HL-60 (cell line): ENCODE results near the gene ZNF518A.

Source experiments
- GABPA ChIP-seq: IDR thresholded peaks from 2 replicates; pipeline ENCODE4 v1.6.1; 2012; ENCODE audit warnings: low read depth
- POLR2AphosphoS5 ChIP-seq: IDR thresholded peaks from 2 replicates; pipeline ENCODE4 v1.6.1; 2012; ENCODE audit warnings: low read depth
- SPI1 ChIP-seq: IDR thresholded peaks from 2 replicates; pipeline ENCODE4 v1.6.1; 2012; ENCODE audit warnings: low read depth, mild to moderate bottlenecking, borderline replicate concordance
- TF ChIP-seq, protein P1 (sequence below): IDR thresholded peaks from one replicate; pipeline ENCODE4 v1.5.1; 2011; ENCODE audit warnings: low read length, control low read depth, inconsistent platforms; ENCODE audit not compliant: insufficient read depth
- TF ChIP-seq, protein P2 (sequence below): IDR thresholded peaks from 2 replicates; pipeline ENCODE4 v1.6.1; 2012; ENCODE audit warnings: low read depth; ENCODE audit not compliant: insufficient replicate concordance

- TF ChIP-seq, protein P1, sequence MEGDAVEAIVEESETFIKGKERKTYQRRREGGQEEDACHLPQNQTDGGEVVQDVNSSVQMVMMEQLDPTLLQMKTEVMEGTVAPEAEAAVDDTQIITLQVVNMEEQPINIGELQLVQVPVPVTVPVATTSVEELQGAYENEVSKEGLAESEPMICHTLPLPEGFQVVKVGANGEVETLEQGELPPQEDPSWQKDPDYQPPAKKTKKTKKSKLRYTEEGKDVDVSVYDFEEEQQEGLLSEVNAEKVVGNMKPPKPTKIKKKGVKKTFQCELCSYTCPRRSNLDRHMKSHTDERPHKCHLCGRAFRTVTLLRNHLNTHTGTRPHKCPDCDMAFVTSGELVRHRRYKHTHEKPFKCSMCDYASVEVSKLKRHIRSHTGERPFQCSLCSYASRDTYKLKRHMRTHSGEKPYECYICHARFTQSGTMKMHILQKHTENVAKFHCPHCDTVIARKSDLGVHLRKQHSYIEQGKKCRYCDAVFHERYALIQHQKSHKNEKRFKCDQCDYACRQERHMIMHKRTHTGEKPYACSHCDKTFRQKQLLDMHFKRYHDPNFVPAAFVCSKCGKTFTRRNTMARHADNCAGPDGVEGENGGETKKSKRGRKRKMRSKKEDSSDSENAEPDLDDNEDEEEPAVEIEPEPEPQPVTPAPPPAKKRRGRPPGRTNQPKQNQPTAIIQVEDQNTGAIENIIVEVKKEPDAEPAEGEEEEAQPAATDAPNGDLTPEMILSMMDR, result no peak
- no peak for TF ChIP-seq POLR2AphosphoS5
- TF ChIP-seq, protein P2, sequence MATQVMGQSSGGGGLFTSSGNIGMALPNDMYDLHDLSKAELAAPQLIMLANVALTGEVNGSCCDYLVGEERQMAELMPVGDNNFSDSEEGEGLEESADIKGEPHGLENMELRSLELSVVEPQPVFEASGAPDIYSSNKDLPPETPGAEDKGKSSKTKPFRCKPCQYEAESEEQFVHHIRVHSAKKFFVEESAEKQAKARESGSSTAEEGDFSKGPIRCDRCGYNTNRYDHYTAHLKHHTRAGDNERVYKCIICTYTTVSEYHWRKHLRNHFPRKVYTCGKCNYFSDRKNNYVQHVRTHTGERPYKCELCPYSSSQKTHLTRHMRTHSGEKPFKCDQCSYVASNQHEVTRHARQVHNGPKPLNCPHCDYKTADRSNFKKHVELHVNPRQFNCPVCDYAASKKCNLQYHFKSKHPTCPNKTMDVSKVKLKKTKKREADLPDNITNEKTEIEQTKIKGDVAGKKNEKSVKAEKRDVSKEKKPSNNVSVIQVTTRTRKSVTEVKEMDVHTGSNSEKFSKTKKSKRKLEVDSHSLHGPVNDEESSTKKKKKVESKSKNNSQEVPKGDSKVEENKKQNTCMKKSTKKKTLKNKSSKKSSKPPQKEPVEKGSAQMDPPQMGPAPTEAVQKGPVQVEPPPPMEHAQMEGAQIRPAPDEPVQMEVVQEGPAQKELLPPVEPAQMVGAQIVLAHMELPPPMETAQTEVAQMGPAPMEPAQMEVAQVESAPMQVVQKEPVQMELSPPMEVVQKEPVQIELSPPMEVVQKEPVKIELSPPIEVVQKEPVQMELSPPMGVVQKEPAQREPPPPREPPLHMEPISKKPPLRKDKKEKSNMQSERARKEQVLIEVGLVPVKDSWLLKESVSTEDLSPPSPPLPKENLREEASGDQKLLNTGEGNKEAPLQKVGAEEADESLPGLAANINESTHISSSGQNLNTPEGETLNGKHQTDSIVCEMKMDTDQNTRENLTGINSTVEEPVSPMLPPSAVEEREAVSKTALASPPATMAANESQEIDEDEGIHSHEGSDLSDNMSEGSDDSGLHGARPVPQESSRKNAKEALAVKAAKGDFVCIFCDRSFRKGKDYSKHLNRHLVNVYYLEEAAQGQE, result no peak
- no peak for TF ChIP-seq SPI1
- TF ChIP-seq GABPA, result no peak
These were observed 47.3 kb upstream of the ZNF518A start for GRCh38 chr10:96082748-96083147.
